ENCODE data around the gene CMIP.

GRCh38 chr16:81578636-81579413 is 134.2 kb downstream of the CMIP start:
- TF ChIP-seq CTCF (IDR thresholded peaks at IDR 0.05) (no peak), POLR2A (IDR thresholded peaks at IDR 0.05) (no peak)

Measured in esophagus squamous epithelium (tissue), 4 donors.